Natural killer cell treated with Interleukin-12 subunit alpha and Interleukin-12 subunit beta and Interleukin-15 and Interleukin-18, amount 100 ng/mL, for 72 hours (primary cell): ENCODE measurements around the gene RAPGEF1. TPM values are rescaled to one million over a fixed set of nuclear protein-coding genes. Genes with fewer than 3 reads are reported as not detected.
A peak's percentile ranks its signal among the peaks of the same experiment; 100 is the strongest.
"Not testable (repeated sequence)": the region's sequence is repeated elsewhere in the genome, so short reads cannot be mapped to it uniquely, and the experiment has no call there.

Experiments used
- ATAC-seq, 2 donors: fragments of 150-1000 bp; cut with Tn5 transposase in 1 of 2; sonication (Bioruptor Pico), chemical (Tn5 transposase) in 1 of 2; 2 replicates each; pipeline ENCODE4 v1.10.0; 2021
- DNase-seq: peaks from one replicate; pipeline ENCODE4 v3.0.0; 2022; ENCODE audit warnings: low spot score
- H3K27ac Mint-ChIP-seq, 2 donors: 1 replicate in 1 of 2; 2 replicates in 1 of 2; pipeline ENCODE4 v1.8.0; 2022; ENCODE audit warnings: mixed read lengths in 2 of 2, mild to moderate bottlenecking in 1 of 2, moderate library complexity in 1 of 2
- H3K27me3 Mint-ChIP-seq, 2 donors: 1 replicate in 1 of 2; 2 replicates in 1 of 2; pipeline ENCODE4 v1.8.0; 2022; ENCODE audit warnings: mixed read lengths in 2 of 2
- H3K36me3 Mint-ChIP-seq: one replicate; pipeline ENCODE4 v1.8.0; 2022; ENCODE audit warnings: mixed read lengths
- H3K4me1 Mint-ChIP-seq, 2 donors: 1 replicate in 1 of 2; 2 replicates in 1 of 2; pipeline ENCODE4 v1.8.0; 2022; ENCODE audit warnings: low read depth in 2 of 2, mixed read lengths in 2 of 2, mild to moderate bottlenecking in 1 of 2
- H3K4me3 Mint-ChIP-seq: one replicate; pipeline ENCODE4 v1.8.0; 2022; ENCODE audit warnings: mixed read lengths
- H3K9me3 Mint-ChIP-seq: 2 replicates; pipeline ENCODE4 v1.8.0; 2022; ENCODE audit warnings: mixed read lengths
- total RNA-seq, 2 donors: library from RNA; stranded (reverse); gene quantifications; one replicate each; pipeline ENCODE4 v1.2.3, GENCODE V29; 2022

The RAPGEF1 gene
- total RNA-seq, 2 donors from 2014 or later, result 109 to 215 TPM

GRCh38 chr9:131669269-131670157, 70.4 kb downstream of the RAPGEF1 start:
- Mint-ChIP-seq H3K27me3 (no peaks in the 10 kb centered on the region), H3K36me3 (no peaks in the 10 kb centered on the region), H3K27ac (peak overlapping the region; percentile 94 to 95), H3K4me1 (peaks cover 72 to 76% of the 10 kb centered on the region in 2 donors), H3K9me3 (no peaks in the 10 kb centered on the region), H3K4me3 (peak overlapping the region; percentile 88)
- no peak for DNase-seq
- peak in 1 of 2 donors; percentile 43 for ATAC-seq

GRCh38 chr9:131668439-131669268, 71.2 kb downstream of the RAPGEF1 start:
- H3K4me3 Mint-ChIP-seq, result peak overlapping the region; percentile 88
- H3K4me1 Mint-ChIP-seq, result peaks cover 72 to 84% of the 10 kb centered on the region in 2 donors
- DNase-seq, result peak; percentile 73
- no peaks in the 10 kb centered on the region for H3K36me3 Mint-ChIP-seq
- peak; percentile 80 to 83 for ATAC-seq
- peak overlapping the region; percentile 94 to 95 for H3K27ac Mint-ChIP-seq
- no peaks in the 10 kb centered on the region for H3K27me3 Mint-ChIP-seq
- no peaks in the 10 kb centered on the region for H3K9me3 Mint-ChIP-seq

GRCh38 chr9:131668057-131668438, 71.8 kb downstream of the RAPGEF1 start:
- ATAC-seq (peak in 1 of 2 donors; percentile 1), DNase-seq (no peak)
- Mint-ChIP-seq H3K4me3 (peak overlapping the region; percentile 88), H3K36me3 (no peaks in the 10 kb centered on the region), H3K9me3 (no peaks in the 10 kb centered on the region), H3K27ac (peak overlapping the region; percentile 94 to 95), H3K27me3 (no peaks in the 10 kb centered on the region), H3K4me1 (peaks cover 74 to 86% of the 10 kb centered on the region in 2 donors)

GRCh38 chr9:131667576-131667975, 72.3 kb downstream of the RAPGEF1 start:
- H3K27me3 Mint-ChIP-seq, result no peaks in the 10 kb centered on the region
- H3K4me3 Mint-ChIP-seq, result peak overlapping the region; percentile 88
- H3K36me3 Mint-ChIP-seq, result no peaks in the 10 kb centered on the region
- H3K27ac Mint-ChIP-seq, result peak overlapping the region; percentile 94 to 95
- ATAC-seq, result peak; percentile 70 to 79
- DNase-seq, result no peak
- no peaks in the 10 kb centered on the region for H3K9me3 Mint-ChIP-seq
- peaks cover 72 to 84% of the 10 kb centered on the region in 2 donors for H3K4me1 Mint-ChIP-seq

- Mint-ChIP-seq H3K4me3 (peak overlapping the region; percentile 88), H3K9me3 (no peaks in the 10 kb centered on the region), H3K4me1 (peaks cover 72 to 86% of the 10 kb centered on the region in 2 donors), H3K27ac (peak overlapping the region; percentile 94 to 95), H3K27me3 (no peaks in the 10 kb centered on the region), H3K36me3 (no peaks in the 10 kb centered on the region)
- DNase-seq (no peak), ATAC-seq (no peak)
Measured at GRCh38 chr9:131666774-131667173, 73.1 kb downstream of the RAPGEF1 start.

DNA sequence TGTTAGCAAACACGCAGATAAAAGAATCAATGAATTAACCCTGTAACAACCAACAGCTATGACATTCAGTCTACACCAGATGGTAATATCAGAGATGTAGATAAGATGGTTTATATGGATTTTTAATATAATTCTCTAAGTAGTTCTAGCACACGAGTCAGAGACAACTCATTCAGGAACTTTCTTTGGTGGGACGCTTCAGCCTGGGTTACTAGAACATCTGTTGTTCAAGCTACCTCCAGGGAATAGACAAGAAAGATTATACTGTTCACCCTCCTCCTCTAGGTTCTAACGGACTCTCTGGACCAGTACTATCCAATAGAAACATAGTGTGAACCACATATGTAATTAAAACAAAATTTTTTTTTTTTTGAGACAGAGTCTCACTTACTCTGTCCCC, 73.8 kb downstream of the RAPGEF1 start:
- Mint-ChIP-seq H3K27me3 (no peaks in the 10 kb centered on the region), H3K9me3 (no peaks in the 10 kb centered on the region), H3K27ac (peak overlapping the region; percentile 94 to 95), H3K4me3 (peak overlapping the region; percentile 13), H3K4me1 (peaks cover 67 to 82% of the 10 kb centered on the region in 2 donors), H3K36me3 (no peaks in the 10 kb centered on the region)
- no peak for ATAC-seq
- no peak for DNase-seq

GRCh38 chr9:131663288-131663687, 76.6 kb downstream of the RAPGEF1 start:
- no peaks in the 10 kb centered on the region for H3K36me3 Mint-ChIP-seq
- ATAC-seq (no peak), DNase-seq (no peak)
- H3K4me1 Mint-ChIP-seq, result peaks cover 54 to 65% of the 10 kb centered on the region in 2 donors
- no peaks in the 10 kb centered on the region for H3K27me3 Mint-ChIP-seq
- peak overlapping the region; percentile 4 for H3K4me3 Mint-ChIP-seq
- H3K27ac Mint-ChIP-seq, result peak overlapping the region; percentile 10 to 20
- no peaks in the 10 kb centered on the region for H3K9me3 Mint-ChIP-seq

GRCh38 chr9:131662289-131662621, 77.6 kb downstream of the RAPGEF1 start:
- H3K27me3 Mint-ChIP-seq, result not testable (repeated sequence)

DNA sequence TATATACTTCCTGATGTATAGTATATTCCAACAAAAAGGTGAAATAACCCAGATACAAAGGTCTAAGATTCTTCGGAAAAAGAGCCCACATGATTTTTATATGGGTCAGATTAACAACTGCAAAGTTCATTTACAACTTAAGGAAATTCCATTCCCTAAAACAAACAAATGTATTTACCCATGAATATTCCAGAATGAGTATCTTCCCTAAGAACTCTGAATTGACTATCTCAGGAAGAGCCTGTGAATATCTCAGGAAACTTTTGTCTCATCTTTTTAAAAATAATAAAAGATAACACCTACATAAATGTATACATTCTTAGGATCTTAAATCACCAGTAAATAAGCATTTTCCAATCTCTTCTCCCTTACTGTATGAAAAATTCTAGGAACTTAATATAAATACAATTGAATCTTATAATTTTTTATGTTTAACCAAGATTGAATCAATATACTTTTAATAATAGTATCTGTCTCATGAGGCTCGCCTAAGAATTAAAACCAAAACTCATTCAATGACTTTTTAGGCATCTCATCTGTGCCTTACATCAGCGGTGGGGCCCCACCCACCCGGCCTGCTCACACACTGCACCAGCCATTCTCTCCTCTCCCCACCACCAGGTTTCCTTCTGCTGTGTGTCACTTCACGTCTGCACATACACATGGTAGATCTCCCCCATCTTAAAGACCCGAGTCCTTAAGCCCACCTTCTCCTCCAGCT, 78.1 kb downstream of the RAPGEF1 start:
- ATAC-seq, result peak; percentile 69 to 83
- no peaks in the 10 kb centered on the region for H3K9me3 Mint-ChIP-seq
- H3K4me1 Mint-ChIP-seq, result peaks cover 56 to 69% of the 10 kb centered on the region in 2 donors
- no peaks in the 10 kb centered on the region for H3K27me3 Mint-ChIP-seq
- H3K4me3 Mint-ChIP-seq, result peak overlapping the region; percentile 18
- no peak for DNase-seq
- H3K36me3 Mint-ChIP-seq, result no peaks in the 10 kb centered on the region
- peak overlapping the region; percentile 10 to 61 for H3K27ac Mint-ChIP-seq

More at GRCh38 chr9:131662289-131662621, 77.6 kb downstream of the RAPGEF1 start:
- not testable (repeated sequence) for H3K9me3 Mint-ChIP-seq, ATAC-seq, DNase-seq, H3K36me3 Mint-ChIP-seq
- peak overlapping the region; percentile 10 to 20 for H3K27ac Mint-ChIP-seq
- peaks cover 54 to 67% of the 10 kb centered on the region in 2 donors for H3K4me1 Mint-ChIP-seq
- H3K4me3 Mint-ChIP-seq, result peak overlapping the region; percentile 18

DNA sequence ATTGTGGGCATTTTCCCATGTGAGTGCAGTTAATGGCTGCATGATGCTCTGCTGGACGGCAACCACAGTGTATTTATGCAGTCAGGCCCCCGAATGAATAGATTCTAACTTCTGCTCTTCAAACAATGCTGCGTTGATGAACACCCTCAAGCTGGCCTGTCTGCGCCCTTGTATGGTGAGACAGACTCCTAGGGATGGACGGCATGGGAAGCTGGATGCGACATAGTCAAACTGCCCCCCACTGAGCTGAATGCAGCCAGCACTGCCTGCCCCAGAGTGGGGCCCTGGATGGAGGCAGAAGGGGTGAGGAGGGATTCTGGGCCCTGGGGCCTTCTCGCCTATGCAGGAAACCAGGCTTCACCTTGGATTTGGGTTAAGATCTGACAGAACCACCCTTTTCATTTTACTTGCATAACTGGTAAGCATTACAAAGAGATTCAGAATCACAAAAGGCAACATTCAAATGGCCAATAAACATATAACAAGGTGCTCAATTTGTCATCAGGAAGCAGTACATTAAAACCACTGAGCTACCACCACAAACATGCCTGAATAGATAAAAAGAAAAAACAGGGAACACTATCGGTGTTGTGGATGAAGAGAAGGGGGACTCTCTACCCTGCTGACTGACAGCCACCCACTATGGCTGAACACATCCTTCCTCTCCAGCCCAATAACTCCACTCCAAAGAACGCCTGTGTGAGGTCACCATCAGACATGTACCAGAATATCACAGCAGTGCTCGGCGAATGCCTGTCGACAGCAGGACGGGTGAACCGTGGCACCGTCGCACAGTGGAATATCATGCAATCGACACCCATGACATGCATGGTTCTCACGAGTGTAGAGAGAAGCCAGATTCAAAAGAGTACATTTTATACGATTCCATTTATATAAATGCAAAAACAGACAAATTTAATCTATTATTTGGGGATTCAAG, 79.1 kb downstream of the RAPGEF1 start:
- Mint-ChIP-seq H3K4me3 (no peak overlapping the region), H3K27ac (peak overlapping the region in 1 of 2 donors; percentile 61), H3K4me1 (peaks cover 63 to 70% of the 10 kb centered on the region in 2 donors), H3K36me3 (no peaks in the 10 kb centered on the region), H3K9me3 (no peaks in the 10 kb centered on the region), H3K27me3 (no peaks in the 10 kb centered on the region)
- ATAC-seq (no peak), DNase-seq (no peak)

- Mint-ChIP-seq H3K9me3 (no peaks in the 10 kb centered on the region), H3K36me3 (no peaks in the 10 kb centered on the region), H3K27ac (peak overlapping the region; percentile 75 to 87), H3K27me3 (no peaks in the 10 kb centered on the region), H3K4me3 (peak overlapping the region; percentile 58), H3K4me1 (peaks cover 64 to 65% of the 10 kb centered on the region in 2 donors)
- ATAC-seq (peak; percentile 51 to 64), DNase-seq (no peak)
Measured at GRCh38 chr9:131658377-131659129, 81.3 kb downstream of the RAPGEF1 start.

- Mint-ChIP-seq H3K36me3 (no peaks in the 10 kb centered on the region), H3K4me1 (peaks cover 63 to 66% of the 10 kb centered on the region in 2 donors), H3K27me3 (no peaks in the 10 kb centered on the region), H3K4me3 (peak overlapping the region; percentile 58), H3K9me3 (no peaks in the 10 kb centered on the region), H3K27ac (peak overlapping the region; percentile 75 to 87)
- DNase-seq (no peak), ATAC-seq (no peak)
Measured at GRCh38 chr9:131657940-131658339, 81.9 kb downstream of the RAPGEF1 start.
